ENCODE results near the gene EFCAB6. TPM values are rescaled to one million over a fixed set of nuclear protein-coding genes. Genes with fewer than 3 reads are reported as not detected.

EFCAB6 gene
- total and polyA plus RNA-seq, 2 donors (not counting 3 experiments of a cell fraction or from before 2014, with no cell fraction given) = 0.07 to 0.31 TPM

DNA sequence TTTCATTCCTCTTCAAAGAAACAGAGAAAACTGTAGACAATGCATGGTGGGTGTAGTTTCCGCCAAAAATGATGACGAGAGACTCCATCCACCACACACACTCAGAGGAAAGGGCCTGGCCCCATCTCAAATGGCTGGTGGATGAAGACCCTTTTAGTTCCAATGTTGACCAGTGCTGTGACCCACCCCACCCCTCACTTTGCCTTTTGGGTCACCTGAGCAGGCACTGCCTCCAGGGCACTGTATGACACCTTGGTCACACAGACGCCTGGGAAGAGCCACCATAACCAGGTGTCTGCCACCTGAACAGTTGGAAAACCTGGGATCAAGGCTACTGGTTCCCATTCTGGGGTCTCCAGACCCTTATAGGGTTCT lies 279.0 kb downstream of the EFCAB6 start:
- DNase-seq (ENCODE audit: low read depth, low spot score) (no peak), FAIRE-seq (no peak)
- ChIA-PET CTCF (no interaction called here), POLR2A (no interaction called here)
- BruUV-seq (replicated peaks) = no TSS peak
- Histone ChIP-seq H3K36me3 (ENCODE audit: control insufficient read depth in 2 of 2, extremely low read depth in 1 of 2, insufficient read depth in 2 of 2, low read length in 2 of 2) (no peaks in the 10 kb centered on the region), H3K9me1 (replicated peaks; ENCODE audit: control insufficient read depth, extremely low read depth, insufficient read depth, low read length) (no peaks in the 10 kb centered on the region), H4K20me1 (replicated peaks; ENCODE audit: control insufficient read depth, extremely low read depth, insufficient read depth, low read length) (no peaks in the 10 kb centered on the region), H3K27ac (ENCODE audit: insufficient read depth, low read depth, low read length) (no peak overlapping the region), H3K9ac (replicated peaks; ENCODE audit: extremely low read depth, insufficient read depth, low read length) (no peak overlapping the region), H3K4me1 (ENCODE audit: control insufficient read depth, extremely low read depth, insufficient read depth, low read length) (no peaks in the 10 kb centered on the region), H2AFZ (ENCODE audit: low read depth, low read length) (no peak overlapping the region), H3K9me3 (replicated peaks; ENCODE audit: control insufficient read depth, insufficient read depth, low read length) (no peaks in the 10 kb centered on the region), H3K4me2 (ENCODE audit: insufficient read depth, low read length) (no peak overlapping the region), H3K27me3 (ENCODE audit: control insufficient read depth in 2 of 2, insufficient read depth in 2 of 2, low read length in 2 of 2) (no peaks in the 10 kb centered on the region), H3K79me2 (ENCODE audit: control insufficient read depth, insufficient read depth, low read length) (no peaks in the 10 kb centered on the region), H3K4me3 (replicated peaks in 1 of 3; ENCODE audit: insufficient read depth in 1 of 3, low read depth in 1 of 3, low read length in 3 of 3) (no peak overlapping the region)
- TF ChIP-seq POLR2AphosphoS5 (IDR thresholded peaks at IDR 0.05; ENCODE audit: insufficient read depth, low read depth, low read length) = no peak
- TF ChIP-seq, protein P1, sequence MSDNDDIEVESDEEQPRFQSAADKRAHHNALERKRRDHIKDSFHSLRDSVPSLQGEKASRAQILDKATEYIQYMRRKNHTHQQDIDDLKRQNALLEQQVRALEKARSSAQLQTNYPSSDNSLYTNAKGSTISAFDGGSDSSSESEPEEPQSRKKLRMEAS (IDR thresholded peaks at IDR 0.05; ENCODE audit: insufficient read depth, insufficient read length) = no peak
- dilution Hi-C loops (cut with MboI; ENCODE audit: extremely low pct_ligation_motif_present, low sequenced_read_pairs) (no loop called here), intact Hi-C loops (cut with micrococcal nuclease) (no loop called here)

DNA sequence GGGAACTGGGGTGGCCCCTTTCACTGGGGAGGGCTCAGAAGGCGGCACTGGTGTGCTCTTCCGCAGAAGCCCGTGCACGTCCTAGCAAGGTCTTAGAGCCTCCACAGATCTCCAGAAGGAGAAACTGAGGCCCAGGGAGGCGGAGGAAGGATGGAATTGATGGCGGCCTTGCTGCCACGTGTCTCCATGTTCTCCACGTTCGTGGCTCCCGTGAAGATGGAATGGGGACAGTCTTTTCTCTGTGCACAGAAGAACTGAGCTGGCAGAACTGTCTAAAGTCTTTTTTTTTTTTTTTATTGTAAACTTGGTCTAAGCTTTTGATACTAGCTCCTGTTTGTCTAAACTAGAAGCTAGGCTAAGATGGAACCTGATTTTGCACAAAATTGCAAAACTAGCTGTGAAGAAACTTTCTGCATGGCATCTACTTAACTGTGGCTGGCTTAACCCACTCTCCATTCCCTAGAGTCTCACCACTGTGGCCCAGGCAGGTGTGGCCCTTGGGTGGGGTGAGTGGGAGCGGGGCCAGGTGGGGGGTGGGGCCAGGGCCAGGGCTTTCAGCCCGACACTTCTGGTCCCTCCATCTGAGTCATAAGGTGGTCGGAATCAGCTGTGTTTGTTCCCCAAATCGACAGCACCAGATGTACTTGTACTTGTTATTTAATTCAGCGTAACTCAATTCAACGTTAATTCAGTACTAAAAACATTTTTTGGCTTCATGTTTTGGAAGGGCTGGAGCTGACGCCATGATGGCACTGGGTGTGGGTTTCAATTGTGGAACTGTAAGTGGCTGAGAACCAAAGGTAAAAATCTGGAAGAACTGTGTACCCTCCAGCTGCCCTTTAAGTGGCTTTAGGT lies 279.6 kb downstream of the EFCAB6 start:
- no peaks in the 10 kb centered on the region for H3K9me3 ChIP-seq (replicated peaks; ENCODE audit: control insufficient read depth, insufficient read depth, low read length)
- CTCF ChIA-PET = no interaction called here
- H3K9me1 ChIP-seq (replicated peaks; ENCODE audit: control insufficient read depth, extremely low read depth, insufficient read depth, low read length) = no peaks in the 10 kb centered on the region
- no peaks in the 10 kb centered on the region for H3K27me3 ChIP-seq (ENCODE audit: control insufficient read depth in 2 of 2, insufficient read depth in 2 of 2, low read length in 2 of 2)
- H4K20me1 ChIP-seq (replicated peaks; ENCODE audit: control insufficient read depth, extremely low read depth, insufficient read depth, low read length) = no peaks in the 10 kb centered on the region
- DNase-seq (ENCODE audit: low read depth, low spot score) = no peak
- no peaks in the 10 kb centered on the region for H3K4me1 ChIP-seq (ENCODE audit: control insufficient read depth, extremely low read depth, insufficient read depth, low read length)
- POLR2A ChIA-PET = no interaction called here
- H3K27ac ChIP-seq (ENCODE audit: insufficient read depth, low read depth, low read length) = no peak overlapping the region
- BruUV-seq (replicated peaks) = no TSS peak
- H3K4me2 ChIP-seq (ENCODE audit: insufficient read depth, low read length) = no peak overlapping the region
- dilution Hi-C loops (cut with MboI; ENCODE audit: extremely low pct_ligation_motif_present, low sequenced_read_pairs) = no loop called here
- intact Hi-C loops (cut with micrococcal nuclease) = no loop called here
- TF ChIP-seq MYC (IDR thresholded peaks at IDR 0.05; ENCODE audit: low read depth, low read length) (no peak), JUN (IDR thresholded peaks at IDR 0.05; ENCODE audit: borderline replicate concordance, insufficient read depth, insufficient read length, low read depth) (no peak), POLR2AphosphoS5 (IDR thresholded peaks at IDR 0.05; ENCODE audit: insufficient read depth, low read depth, low read length) (no peak), EZH2 (IDR thresholded peaks at IDR 0.05; ENCODE audit: borderline replicate concordance, low read depth, low read length, severe bottlenecking) (no peak), POLR2A (IDR thresholded peaks at IDR 0.05; ENCODE audit: low read depth, low read length) (no peak), FOS (IDR thresholded peaks at IDR 0.05; ENCODE audit: borderline replicate concordance, insufficient read depth, low read length) (no peak), GATA2 (IDR thresholded peaks at IDR 0.05; ENCODE audit: insufficient read depth, insufficient read length, low read depth, low read length) (no peak)
- TF ChIP-seq, protein P2, sequence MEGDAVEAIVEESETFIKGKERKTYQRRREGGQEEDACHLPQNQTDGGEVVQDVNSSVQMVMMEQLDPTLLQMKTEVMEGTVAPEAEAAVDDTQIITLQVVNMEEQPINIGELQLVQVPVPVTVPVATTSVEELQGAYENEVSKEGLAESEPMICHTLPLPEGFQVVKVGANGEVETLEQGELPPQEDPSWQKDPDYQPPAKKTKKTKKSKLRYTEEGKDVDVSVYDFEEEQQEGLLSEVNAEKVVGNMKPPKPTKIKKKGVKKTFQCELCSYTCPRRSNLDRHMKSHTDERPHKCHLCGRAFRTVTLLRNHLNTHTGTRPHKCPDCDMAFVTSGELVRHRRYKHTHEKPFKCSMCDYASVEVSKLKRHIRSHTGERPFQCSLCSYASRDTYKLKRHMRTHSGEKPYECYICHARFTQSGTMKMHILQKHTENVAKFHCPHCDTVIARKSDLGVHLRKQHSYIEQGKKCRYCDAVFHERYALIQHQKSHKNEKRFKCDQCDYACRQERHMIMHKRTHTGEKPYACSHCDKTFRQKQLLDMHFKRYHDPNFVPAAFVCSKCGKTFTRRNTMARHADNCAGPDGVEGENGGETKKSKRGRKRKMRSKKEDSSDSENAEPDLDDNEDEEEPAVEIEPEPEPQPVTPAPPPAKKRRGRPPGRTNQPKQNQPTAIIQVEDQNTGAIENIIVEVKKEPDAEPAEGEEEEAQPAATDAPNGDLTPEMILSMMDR (IDR thresholded peaks at IDR 0.05; ENCODE audit: extremely low read depth in 1 of 2, insufficient read depth in 1 of 2, low read depth in 1 of 2, low read length in 2 of 2) = no peak
- TF ChIP-seq, protein P1 (IDR thresholded peaks at IDR 0.05; ENCODE audit: insufficient read depth, insufficient read length) = no peak
- no peaks in the 10 kb centered on the region for H3K79me2 ChIP-seq (ENCODE audit: control insufficient read depth, insufficient read depth, low read length)
- H3K9ac ChIP-seq (replicated peaks; ENCODE audit: extremely low read depth, insufficient read depth, low read length) = no peak overlapping the region
- no peaks in the 10 kb centered on the region for H3K36me3 ChIP-seq (ENCODE audit: control insufficient read depth in 2 of 2, extremely low read depth in 1 of 2, insufficient read depth in 2 of 2, low read length in 2 of 2)
- no peak overlapping the region for H3K4me3 ChIP-seq (replicated peaks in 1 of 3; ENCODE audit: insufficient read depth in 1 of 3, low read depth in 1 of 3, low read length in 3 of 3)
- H2AFZ ChIP-seq (ENCODE audit: low read depth, low read length) = no peak overlapping the region
- no peak for FAIRE-seq

All from endothelial cell of umbilical vein (primary cell).